GM18526 (cell line): ENCODE data around the gene ANKRD65.

Experiments
- POLR2A ChIP-seq: IDR thresholded peaks from 3 replicates; pipeline ENCODE4 v1.6.1; 2011; ENCODE audit not compliant: insufficient read length; ENCODE audit errors: extremely low read depth

Gene ANKRD65

DNA sequence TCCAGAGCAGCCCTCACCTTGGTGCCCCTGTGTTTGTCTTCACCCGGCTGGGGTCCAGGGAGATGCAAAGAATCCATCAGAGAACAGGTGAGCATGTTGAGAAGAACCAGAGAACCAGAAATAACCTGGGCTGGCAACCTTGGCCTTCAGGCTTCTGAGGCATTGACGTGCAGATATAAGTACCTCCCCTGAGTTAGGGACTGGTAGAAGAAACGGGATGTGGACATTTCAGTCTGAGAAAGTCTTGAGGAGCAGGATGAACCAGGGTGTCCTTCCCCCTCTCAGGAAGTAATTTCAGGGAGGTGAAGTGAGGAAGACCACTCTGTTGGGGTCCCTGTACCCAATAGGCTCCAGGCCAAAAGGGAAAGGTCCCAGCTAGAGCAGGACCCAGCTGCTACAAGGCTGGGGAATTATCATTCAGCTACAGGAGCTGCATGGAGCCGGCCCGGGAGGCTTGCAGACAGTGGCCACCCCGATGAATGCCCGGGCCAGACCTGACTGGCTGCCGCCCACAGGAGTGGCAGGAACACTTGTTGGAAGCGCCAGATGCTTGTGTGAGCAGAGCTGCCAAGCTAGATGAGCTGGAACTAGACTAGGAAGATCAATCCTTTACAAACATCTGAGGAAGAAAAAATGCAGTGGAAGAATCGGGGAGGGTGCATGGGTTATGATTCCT, 44.4 kb downstream of the ANKRD65 start:
- TF ChIP-seq POLR2A: no peak

DNA sequence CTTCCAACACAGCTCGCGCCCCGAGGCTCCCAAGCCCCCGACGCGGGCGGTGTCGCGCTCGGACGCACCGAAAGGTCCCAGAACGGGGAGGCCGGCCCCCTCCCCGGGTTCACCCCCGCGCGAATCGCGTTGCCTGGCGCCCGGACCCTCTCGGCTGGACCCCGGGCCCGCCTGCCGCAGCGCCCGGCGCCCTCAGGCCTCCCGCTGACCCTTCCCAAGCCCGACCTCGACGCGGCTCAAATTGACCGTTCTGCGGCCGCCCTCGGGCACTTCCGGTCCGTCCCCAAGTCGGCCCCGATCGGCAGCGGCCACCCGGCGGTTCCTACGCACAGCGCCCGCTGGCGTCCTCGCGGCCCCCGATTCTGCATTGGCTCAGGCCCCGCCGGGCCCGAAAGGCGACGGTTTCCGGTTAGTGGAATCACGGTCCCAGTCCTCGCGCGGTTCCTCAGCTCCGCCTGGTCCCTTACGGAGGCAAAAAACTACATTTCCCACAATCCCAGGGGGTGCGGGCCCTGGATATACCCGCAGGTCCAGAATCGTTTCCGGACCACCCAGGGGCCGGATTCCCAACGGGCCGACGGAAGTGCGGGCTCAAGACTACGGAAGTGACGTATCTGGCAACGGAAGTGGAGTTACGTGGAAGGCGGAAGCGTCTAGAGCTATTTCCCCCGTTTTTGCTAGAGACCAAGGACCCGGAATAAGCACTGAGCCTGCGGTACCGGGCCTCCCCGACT, 46.0 kb downstream of the ANKRD65 start, which contains the start of gene AURKAIP1:
AURKAIP1 (minus strand) TSS at position 279 of the 734 bp plus-strand sequence. CDS start 451 bp downstream, outside the sequence.
- peak; percentile 84 for TF ChIP-seq POLR2A

DNA sequence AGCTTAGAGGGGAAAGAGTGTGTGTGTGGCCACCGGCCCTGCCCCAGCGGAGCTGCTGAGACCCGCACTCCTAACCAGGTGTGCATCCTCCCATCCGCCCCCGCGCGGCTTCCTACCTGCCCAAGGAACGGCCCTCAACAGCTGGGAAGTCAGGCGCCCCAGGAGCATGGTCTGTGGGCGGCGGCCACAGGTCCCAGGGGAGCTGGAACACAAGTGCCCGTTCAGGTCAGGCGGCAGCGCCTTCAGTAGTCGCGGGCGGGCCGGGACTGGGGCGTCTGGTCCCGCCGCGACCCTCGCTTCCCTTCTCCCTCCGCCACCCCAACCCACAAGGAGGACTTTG, 46.5 kb downstream of the ANKRD65 start:
- no peak for TF ChIP-seq POLR2A

DNA sequence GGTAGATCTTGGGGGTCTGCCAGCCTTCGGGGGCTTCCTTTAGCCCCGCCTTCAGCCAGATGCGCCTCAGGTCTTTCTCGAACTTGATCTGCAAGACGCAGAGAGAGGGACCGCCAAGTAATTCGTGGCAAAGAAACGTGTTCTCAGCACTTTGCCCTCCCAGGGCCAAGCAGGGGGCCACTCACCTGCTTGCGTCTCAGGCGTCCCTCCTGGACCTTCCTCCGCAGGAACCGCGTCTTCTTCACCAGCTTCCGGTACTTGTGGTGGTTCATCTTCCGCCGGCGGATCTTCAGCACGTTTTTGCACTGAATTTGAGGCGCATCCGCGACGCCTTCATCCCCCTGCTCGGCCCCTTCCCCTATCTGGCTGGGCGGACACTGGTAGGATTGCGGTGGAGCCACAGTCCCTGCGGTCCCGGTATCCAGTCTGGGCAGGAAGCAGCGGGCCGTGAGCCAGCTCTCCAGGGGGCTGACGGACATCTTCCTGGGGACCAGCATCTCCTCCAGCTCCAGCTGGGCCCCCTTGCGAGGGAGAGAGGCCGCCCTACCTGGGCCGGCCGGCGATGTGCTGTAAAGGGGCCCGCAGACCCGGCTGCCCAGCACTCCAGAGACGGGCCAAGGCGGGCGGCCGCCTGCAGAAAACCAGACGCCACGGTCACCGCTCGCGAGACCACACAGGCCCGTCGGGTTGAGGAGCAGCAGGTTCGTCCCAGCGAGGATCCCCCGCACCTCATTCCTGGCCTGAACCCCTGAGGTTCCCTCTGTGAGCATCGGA, 47.1 kb downstream of the ANKRD65 start:
- no peak for TF ChIP-seq POLR2A

DNA sequence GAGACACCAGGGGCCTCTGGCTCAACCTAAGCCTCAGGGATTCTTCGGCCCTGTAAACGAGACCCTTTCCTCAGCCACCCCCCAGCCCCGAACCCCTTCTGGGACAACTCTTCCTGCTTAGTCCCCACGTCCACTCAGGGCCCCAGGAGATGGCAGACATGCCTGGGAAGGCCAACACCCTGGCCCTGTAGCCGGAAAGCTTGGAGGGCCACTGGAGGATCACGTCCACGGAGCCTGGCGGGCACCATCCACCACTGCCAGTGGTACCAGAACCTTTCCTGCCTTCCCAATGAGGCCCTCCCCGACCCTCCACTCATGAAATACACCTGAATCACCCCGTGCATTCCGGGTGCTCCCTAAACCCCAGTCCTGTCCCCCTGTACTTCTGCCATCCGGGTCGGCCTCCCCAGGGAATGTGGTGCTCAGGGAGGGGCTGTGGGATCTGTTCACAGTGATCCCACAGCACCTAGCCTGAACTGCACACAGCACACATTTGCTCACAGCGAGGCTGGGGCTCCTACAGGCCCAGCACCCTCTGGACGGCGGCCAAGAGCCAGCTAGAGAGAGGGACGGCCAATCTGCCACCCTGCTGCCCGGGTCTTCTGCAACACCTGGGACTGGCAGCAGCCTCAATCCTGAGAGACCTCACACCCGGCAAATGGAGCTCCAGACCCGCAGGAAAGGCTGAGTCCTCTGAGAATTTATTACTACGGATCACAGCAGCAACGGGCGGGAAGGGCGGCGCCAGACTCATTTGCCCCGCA, 47.8 kb downstream of the ANKRD65 start:
- TF ChIP-seq POLR2A: no peak

DNA sequence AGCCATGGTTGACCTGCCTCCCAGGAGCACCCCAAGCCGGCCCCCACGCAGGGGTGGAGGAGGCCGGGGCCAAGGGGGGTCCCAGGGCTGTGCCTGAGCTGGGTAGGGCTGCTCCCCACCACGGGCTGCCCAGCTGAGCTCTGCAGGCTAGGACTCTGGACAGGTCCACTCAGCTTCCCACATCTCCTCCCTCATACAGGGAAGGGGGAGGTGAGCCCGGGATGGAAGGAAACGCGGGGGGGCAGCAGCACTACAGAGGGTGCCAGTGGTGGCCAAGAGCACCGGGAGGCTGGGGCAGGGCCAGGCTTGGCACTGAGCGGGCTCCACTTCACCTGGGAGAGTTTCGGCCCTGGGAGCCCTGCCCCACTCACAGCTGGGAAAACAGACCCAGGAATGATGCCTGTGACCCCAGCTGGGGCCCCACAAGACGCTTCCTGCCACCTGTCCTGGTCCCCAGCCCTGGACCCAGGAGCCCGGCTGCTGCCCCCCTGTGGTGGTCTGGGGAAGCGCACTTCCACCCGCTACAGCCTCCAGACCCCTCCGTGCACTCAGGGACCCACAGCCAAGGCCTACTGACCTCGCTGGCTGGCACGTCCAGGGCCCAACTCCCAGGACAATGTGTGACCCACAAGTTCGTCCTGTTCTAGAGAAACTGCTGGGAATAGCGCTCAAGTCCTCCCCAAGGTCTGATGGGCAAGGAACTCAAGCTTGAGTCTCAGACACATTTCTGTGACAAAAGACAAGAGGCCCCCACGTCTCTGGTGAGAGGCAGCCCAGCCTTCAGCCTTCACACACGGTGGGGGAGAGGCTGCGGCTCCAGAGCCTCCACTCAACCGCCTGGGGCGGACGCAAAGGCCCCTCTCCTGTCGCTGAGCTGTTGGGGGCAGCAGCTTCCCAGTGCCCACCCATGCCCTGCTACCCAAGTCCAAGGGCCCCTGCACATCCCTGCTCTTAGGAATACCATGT, 49.0 kb downstream of the ANKRD65 start:
- no peak for TF ChIP-seq POLR2A

DNA sequence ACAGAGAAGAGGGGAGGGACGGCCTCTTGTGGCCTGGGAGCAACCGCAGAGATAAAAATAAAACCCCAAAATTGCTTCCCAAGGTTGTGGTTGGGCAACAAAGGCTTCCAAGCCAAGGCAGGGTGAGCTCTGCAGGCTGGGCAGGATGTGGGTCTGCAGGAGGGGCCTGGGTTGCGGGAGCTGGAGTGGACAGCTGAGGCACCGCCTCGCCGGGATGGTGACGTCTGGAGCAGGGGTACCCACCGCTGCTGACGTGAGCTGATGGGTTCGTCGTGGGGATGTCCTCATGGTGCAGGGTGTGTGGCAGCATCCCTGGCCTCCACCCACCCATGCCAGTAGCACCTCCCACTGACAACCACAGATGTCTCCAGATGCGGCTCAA, 49.7 kb downstream of the ANKRD65 start:
- no peak for TF ChIP-seq POLR2A

DNA sequence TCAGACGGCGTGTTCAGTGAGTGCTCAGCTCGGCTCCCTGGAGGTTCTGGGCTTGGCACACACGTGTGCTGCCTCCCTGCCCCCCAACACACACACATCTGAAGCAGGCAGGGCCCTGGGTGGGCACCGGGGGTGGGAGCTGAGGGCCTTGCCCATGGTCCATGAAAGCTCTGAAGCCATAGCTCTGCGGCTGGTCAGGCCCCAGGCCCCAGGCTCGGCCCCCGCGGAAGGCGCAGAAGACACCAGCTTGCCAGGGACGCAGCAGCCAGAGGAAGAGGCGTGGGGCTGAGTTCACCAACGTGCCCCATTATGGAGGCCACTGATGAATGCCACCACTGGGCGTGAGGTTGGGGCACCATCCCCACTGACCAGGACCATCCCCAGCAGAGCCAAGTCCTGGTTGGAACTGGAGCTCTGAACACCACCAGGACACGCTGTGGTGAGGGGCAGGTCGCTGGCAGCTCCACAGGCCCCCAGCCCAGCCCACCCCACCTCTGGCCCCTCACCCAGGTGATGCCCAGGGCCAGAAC, 50.2 kb downstream of the ANKRD65 start:
- no peak for TF ChIP-seq POLR2A
